Measurements from ENCODE around the gene HYAL4.

HYAL4 gene

GRCh38 chr7:123917878-123918277 lies 72.9 kb downstream of the HYAL4 start:
- no peak for DNase-seq (ENCODE audit: extremely low read depth, low read depth)
- no peak for TF ChIP-seq CTCF (IDR thresholded peaks at IDR 0.05; ENCODE audit: low read depth, low read length)

DNA sequence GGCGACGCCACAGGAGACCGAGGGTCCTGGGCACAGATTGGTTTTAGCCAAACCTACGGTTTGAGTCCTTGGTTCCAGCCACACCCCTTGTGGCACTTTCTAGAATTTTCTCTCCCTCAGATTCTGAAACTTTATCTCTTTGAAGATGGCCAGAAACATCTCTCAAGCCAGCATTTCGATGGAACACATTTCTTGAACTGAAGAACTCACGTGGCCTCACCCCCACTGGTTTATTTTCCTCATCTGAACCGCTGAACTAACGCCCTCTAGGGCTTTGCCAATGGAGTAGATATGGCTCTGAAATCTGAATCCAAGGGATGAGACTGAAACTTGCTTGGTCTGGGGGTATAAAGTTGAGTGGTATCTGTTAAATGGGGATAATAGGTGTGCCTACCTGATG lies 73.3 kb downstream of the HYAL4 start:
- TF ChIP-seq CTCF (IDR thresholded peaks at IDR 0.05; ENCODE audit: low read depth, low read length) = no peak
- DNase-seq (ENCODE audit: extremely low read depth, low read depth) = no peak

DNA sequence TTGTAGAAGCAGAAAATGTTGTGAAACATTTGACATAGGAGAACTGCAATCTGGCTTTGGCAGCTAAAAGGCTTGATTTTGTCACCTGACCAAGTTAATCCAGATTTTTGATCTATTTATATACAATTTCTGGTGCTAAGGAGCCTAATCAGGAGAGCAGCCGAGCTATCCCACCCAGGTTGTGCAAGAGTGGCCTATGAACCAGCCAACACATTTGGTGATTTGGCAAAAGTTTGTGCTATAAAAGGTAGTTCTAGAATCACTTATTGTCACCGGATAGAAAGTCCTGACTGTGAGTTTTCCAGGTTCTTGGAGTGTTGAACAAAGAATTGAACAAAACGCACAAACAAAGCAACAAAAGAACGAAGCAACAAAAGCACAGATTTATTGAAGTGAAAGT lies 78.6 kb downstream of the HYAL4 start:
- no peak for TF ChIP-seq CTCF (IDR thresholded peaks at IDR 0.05; ENCODE audit: low read depth, low read length)
- no peak for DNase-seq (ENCODE audit: extremely low read depth, low read depth)

DNA sequence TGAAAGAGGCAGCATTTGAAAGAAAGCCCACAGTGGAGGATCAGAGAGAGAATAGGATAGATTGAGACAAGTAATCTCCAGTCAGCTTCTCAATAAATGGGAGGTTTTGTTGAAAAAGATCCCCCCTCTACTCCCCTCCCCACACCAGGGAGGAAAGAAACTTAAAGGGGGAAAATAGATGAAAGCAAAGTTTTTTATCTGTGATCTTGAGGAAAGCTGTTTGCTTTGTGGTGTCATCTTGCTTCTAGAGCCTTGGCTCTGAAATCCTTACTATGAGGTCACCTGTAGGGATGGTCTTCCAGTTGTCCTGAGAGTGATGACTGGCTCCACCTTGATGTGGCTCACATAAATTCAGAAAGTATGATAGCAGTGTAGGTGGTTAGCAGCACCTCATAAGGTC lies 80.0 kb downstream of the HYAL4 start, which contains the start of gene SPAM1:
Gene SPAM1, plus strand, starts transcription at position 301 of the 400 bp plus-strand sequence. CDS start 28,330 bp downstream, outside the sequence.
- no peak for TF ChIP-seq CTCF (IDR thresholded peaks at IDR 0.05; ENCODE audit: low read depth, low read length)
- no peak for DNase-seq (ENCODE audit: extremely low read depth, low read depth)
